Activated naive CD4-positive, alpha-beta T cell treated with anti-CD3 and anti-CD28 coated beads, Interleukin-2, amount 50 U/mL, for 24 hours (primary cell): ENCODE measurements around the gene FOXJ3.
A peak's percentile ranks its signal among the peaks of the same experiment; 100 is the strongest.

Source experiments
- H3K27ac Mint-ChIP-seq: one replicate; pipeline ENCODE4 v1.8.0; 2021; ENCODE audit warnings: mild to moderate bottlenecking, mixed read lengths
- H3K27me3 Mint-ChIP-seq: one replicate; pipeline ENCODE4 v1.8.0; 2021; ENCODE audit warnings: mixed read lengths
- H3K36me3 Mint-ChIP-seq: one replicate; pipeline ENCODE4 v1.8.0; 2021; ENCODE audit warnings: mixed read lengths
- H3K4me1 Mint-ChIP-seq: one replicate; pipeline ENCODE4 v1.8.0; 2021; ENCODE audit warnings: mixed read lengths
- H3K4me3 Mint-ChIP-seq: one replicate; pipeline ENCODE4 v1.8.0; 2021; ENCODE audit warnings: mild to moderate bottlenecking, mixed read lengths
- H3K9me3 Mint-ChIP-seq: one replicate; pipeline ENCODE4 v1.8.0; 2021; ENCODE audit warnings: mixed read lengths

FOXJ3 gene

GRCh38 chr1:42133809-42134526 lies 201.1 kb downstream of the FOXJ3 start:
- Mint-ChIP-seq H3K27ac (no peak overlapping the region), H3K9me3 (no peaks in the 10 kb centered on the region), H3K4me3 (no peak overlapping the region), H3K4me1 (no peaks in the 10 kb centered on the region), H3K27me3 (no peaks in the 10 kb centered on the region), H3K36me3 (no peaks in the 10 kb centered on the region)

GRCh38 chr1:42133390-42133789 lies 201.6 kb downstream of the FOXJ3 start:
- H3K36me3 Mint-ChIP-seq, result no peaks in the 10 kb centered on the region
- H3K4me1 Mint-ChIP-seq, result no peaks in the 10 kb centered on the region
- no peaks in the 10 kb centered on the region for H3K9me3 Mint-ChIP-seq
- H3K4me3 Mint-ChIP-seq, result no peak overlapping the region
- no peaks in the 10 kb centered on the region for H3K27me3 Mint-ChIP-seq
- H3K27ac Mint-ChIP-seq, result peak overlapping the region; percentile 1

GRCh38 chr1:42130061-42130660 lies 204.9 kb downstream of the FOXJ3 start:
- Mint-ChIP-seq H3K27me3 (no peaks in the 10 kb centered on the region), H3K36me3 (no peaks in the 10 kb centered on the region), H3K4me3 (no peak overlapping the region), H3K27ac (no peak overlapping the region), H3K4me1 (no peaks in the 10 kb centered on the region), H3K9me3 (no peaks in the 10 kb centered on the region)

- Mint-ChIP-seq H3K9me3 (no peaks in the 10 kb centered on the region), H3K27me3 (peaks cover under 1% of the 10 kb centered on the region), H3K4me1 (no peaks in the 10 kb centered on the region), H3K36me3 (no peaks in the 10 kb centered on the region), H3K27ac (no peak overlapping the region), H3K4me3 (no peak overlapping the region)
Measured at GRCh38 chr1:42128964-42129363, 206.1 kb downstream of the FOXJ3 start.

GRCh38 chr1:42128499-42128898 lies 206.5 kb downstream of the FOXJ3 start:
- Mint-ChIP-seq H3K9me3 (no peaks in the 10 kb centered on the region), H3K4me1 (no peaks in the 10 kb centered on the region), H3K27me3 (peaks cover 1% of the 10 kb centered on the region), H3K36me3 (no peaks in the 10 kb centered on the region), H3K4me3 (no peak overlapping the region), H3K27ac (no peak overlapping the region)

GRCh38 chr1:42127767-42128166 lies 207.3 kb downstream of the FOXJ3 start:
- no peaks in the 10 kb centered on the region for H3K9me3 Mint-ChIP-seq
- peaks cover 1% of the 10 kb centered on the region for H3K27me3 Mint-ChIP-seq
- no peaks in the 10 kb centered on the region for H3K4me1 Mint-ChIP-seq
- no peak overlapping the region for H3K27ac Mint-ChIP-seq
- no peaks in the 10 kb centered on the region for H3K36me3 Mint-ChIP-seq
- H3K4me3 Mint-ChIP-seq, result no peak overlapping the region
